Endothelial cell (in vitro differentiated cells): ENCODE data around the gene TFB1M. TPM values are rescaled to one million over a fixed set of nuclear protein-coding genes. Genes with fewer than 3 reads are reported as not detected.
"Not testable (repeated sequence)": the region's sequence is repeated elsewhere in the genome, so short reads cannot be mapped to it uniquely, and the experiment has no call there.

ENCODE experiments used
- DNase-seq: peaks from one replicate; pipeline ENCODE4 v3.0.0; 2021; ENCODE audit warnings: low spot score
- H3K27ac Mint-ChIP-seq: one replicate; pipeline ENCODE4 v1.8.0; 2021; ENCODE audit warnings: mixed read lengths, inconsistent platforms; ENCODE audit not compliant: unreplicated experiment
- H3K27me3 Mint-ChIP-seq: one replicate; pipeline ENCODE4 v1.8.0; 2021; ENCODE audit warnings: mild to moderate bottlenecking, moderate library complexity, mixed read lengths, inconsistent platforms; ENCODE audit not compliant: unreplicated experiment
- H3K36me3 Mint-ChIP-seq: one replicate; pipeline ENCODE4 v1.8.0; 2021; ENCODE audit warnings: mild to moderate bottlenecking, low read depth, mixed read lengths, inconsistent platforms; ENCODE audit not compliant: unreplicated experiment
- H3K4me1 Mint-ChIP-seq: one replicate; pipeline ENCODE4 v1.8.0; 2021; ENCODE audit warnings: mild to moderate bottlenecking, mixed read lengths, inconsistent platforms; ENCODE audit not compliant: unreplicated experiment
- H3K4me3 Mint-ChIP-seq: one replicate; pipeline ENCODE4 v1.8.0; 2021; ENCODE audit warnings: mild to moderate bottlenecking, mixed read lengths, inconsistent platforms; ENCODE audit not compliant: unreplicated experiment
- H3K9me3 Mint-ChIP-seq: one replicate; pipeline ENCODE4 v1.8.0; 2021; ENCODE audit warnings: mixed read lengths, inconsistent platforms; ENCODE audit not compliant: unreplicated experiment
- CTCF ChIP-seq: fragments of 200-600 bp; sonication (generic); IDR thresholded peaks from one replicate; pipeline ENCODE4 v1.5.0; 2021; ENCODE audit warnings: antibody characterized with exemption; ENCODE audit not compliant: unreplicated experiment
- total RNA-seq: library from RNA; stranded (reverse); fragmentation: NEBNext Ultra II Directional; extraction: Animal tissue kit (Norgen Biotek cat#: 25700); gene quantifications from one replicate; pipeline ENCODE4 v1.2.1, GENCODE V29; 2021; ENCODE audit not compliant: unreplicated experiment

Gene TFB1M
- total RNA-seq, 1 donor from 2014 or later: 25.9 TPM

GRCh38 chr6:155315516-155315871 is 1.2 kb upstream of the TFB1M start:
- Mint-ChIP-seq H3K27ac (no peak overlapping the region), H3K36me3 (peaks cover 1% of the 10 kb centered on the region), H3K27me3 (no peaks in the 10 kb centered on the region), H3K4me1 (no peaks in the 10 kb centered on the region), H3K4me3 (no peak overlapping the region), H3K9me3 (no peaks in the 10 kb centered on the region)
- no peak for DNase-seq
- TF ChIP-seq CTCF: no peak

- Mint-ChIP-seq H3K27ac (peak overlapping the region; percentile 66), H3K9me3 (no peaks in the 10 kb centered on the region), H3K27me3 (no peaks in the 10 kb centered on the region), H3K4me3 (peak overlapping the region; percentile 99), H3K4me1 (no peaks in the 10 kb centered on the region), H3K36me3 (peaks cover 4% of the 10 kb centered on the region)
- no peak for DNase-seq
- TF ChIP-seq CTCF: no peak
Observed at GRCh38 chr6:155314773-155315515, 660 bp upstream of the TFB1M start.

DNA sequence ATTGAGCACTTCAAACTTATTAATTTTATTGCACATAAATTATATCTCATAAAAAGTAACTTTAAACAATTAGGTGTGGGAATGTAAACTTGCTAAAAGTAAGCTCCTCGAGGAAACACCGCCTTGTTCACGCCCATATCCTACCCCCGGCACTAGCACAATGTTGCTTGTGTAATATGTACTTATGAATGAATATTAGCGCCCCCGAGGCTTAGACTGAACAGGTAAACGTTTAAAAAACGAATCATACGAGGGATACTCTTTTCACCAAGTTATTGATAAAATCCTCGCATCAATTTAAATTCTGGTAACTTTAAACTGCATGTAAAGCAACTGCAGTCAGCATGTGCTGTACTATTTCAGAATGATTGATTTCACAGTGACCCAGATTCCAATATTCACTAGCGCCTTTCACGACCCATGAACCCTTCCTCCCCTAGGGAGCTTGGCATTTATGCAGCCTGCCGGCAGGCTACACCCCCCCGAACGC is 637 bp downstream of the TFB1M start:
- Mint-ChIP-seq H3K27me3 (no peaks in the 10 kb centered on the region), H3K36me3 (peaks cover 4% of the 10 kb centered on the region), H3K4me1 (no peaks in the 10 kb centered on the region), H3K27ac (peak overlapping the region; percentile 94), H3K9me3 (no peaks in the 10 kb centered on the region), H3K4me3 (peak overlapping the region; percentile 99)
- no peak for DNase-seq
- no peak for TF ChIP-seq CTCF

- H3K9me3 Mint-ChIP-seq, H3K4me1 Mint-ChIP-seq, H3K36me3 Mint-ChIP-seq, DNase-seq, H3K27me3 Mint-ChIP-seq: not testable (repeated sequence)
- peak overlapping the region; percentile 42 for H3K27ac Mint-ChIP-seq
- peak overlapping the region; percentile 99 for H3K4me3 Mint-ChIP-seq
Observed at GRCh38 chr6:155312950-155313349, 1.3 kb downstream of the TFB1M start.

GRCh38 chr6:155311583-155311982 is 2.7 kb downstream of the TFB1M start:
- H3K27ac Mint-ChIP-seq: no peak overlapping the region
- no peak for TF ChIP-seq CTCF
- DNase-seq: no peak
- peaks cover 16% of the 10 kb centered on the region for H3K36me3 Mint-ChIP-seq
- H3K27me3 Mint-ChIP-seq: no peaks in the 10 kb centered on the region
- no peaks in the 10 kb centered on the region for H3K9me3 Mint-ChIP-seq
- H3K4me3 Mint-ChIP-seq: no peak overlapping the region
- H3K4me1 Mint-ChIP-seq: peaks cover 3% of the 10 kb centered on the region
